HCT116 (cell line): ENCODE data around the gene SFXN5. TPM values are rescaled to one million over a fixed set of nuclear protein-coding genes. Genes with fewer than 3 reads are reported as not detected.

ENCODE experiments used
- ATAC-seq: fragments of 200-7000 bp; cut with Tn5 transposase; 2 replicates; pipeline ENCODE4 v1.9.1; 2020; ENCODE audit warnings: mild to moderate bottlenecking, moderate library complexity
- BruUV-seq: library from RNA; stranded (reverse); fragments of 400-500 nt; replicated peaks from 2 replicates; lab custom pipeline; 2021; lab: Mats Ljungman, UMichigan
- CTCF ChIA-PET: fragments of 300-600 bp; sonication (Branson Sonifier 250); formaldehyde crosslinking; loops from one replicate; lab custom pipeline; 2021; ENCODE audit warnings: antibody characterized with exemption; lab: Charles Lee
- POLR2A ChIA-PET: fragments of 300-600, 350-600 bp; sonication (Branson Sonifier 250); formaldehyde crosslinking; loops from one replicate; lab custom pipeline; 2021; ENCODE audit warnings: antibody characterized with exemption; lab: Charles Lee
- RAD21 ChIA-PET, 2 experiments: fragments of 300-600 bp; sonication (Branson Sonifier 250); formaldehyde crosslinking; loops; one replicate each; lab custom pipeline; 2023; ENCODE audit warnings: low total read pairs in 2 of 2; ENCODE audit not compliant: uncharacterized antibody in 2 of 2, unreplicated experiment in 2 of 2, low non-redundant PET in 1 of 2; lab: Charles Lee
- DNase-seq: peaks from one replicate; pipeline ENCODE4 v3.0.0-alpha.2; 2010; ENCODE audit warnings: low read depth, low spot score
- H2AFZ ChIP-seq: fragments of 200-600 bp; shearing (Covaris generic), sonication (generic); 2 replicates; pipeline ENCODE4 v1.6.1; 2017; ENCODE audit warnings: low read depth, mixed run types, mixed read lengths, antibody characterized with exemption, low read length; ENCODE audit not compliant: poor library complexity, severe bottlenecking
- H3K27ac ChIP-seq: 2 replicates; pipeline ENCODE4 v1.5.1; 2012; ENCODE audit warnings: low read depth, low read length
- H3K27me3 ChIP-seq: fragments of 200-600 bp; sonication (generic); 2 replicates; pipeline ENCODE4 v1.6.1; 2016; ENCODE audit warnings: mixed run types, low read length, mixed read lengths; ENCODE audit not compliant: insufficient read depth
- H3K36me3 ChIP-seq, 2 experiments: fragments of 200-500 bp in 1 of 2; fragments of 200-600 bp in 1 of 2; sonication (Bioruptor generic) in 1 of 2; sonication (generic) in 1 of 2; 2 replicates each; pipeline versions ENCODE4 v1.5.1 to v1.6.1; 2014 to 2016; ENCODE audit warnings: low read length in 2 of 2, inconsistent platforms in 1 of 2, mixed read lengths in 1 of 2, mixed run types in 1 of 2; ENCODE audit not compliant: insufficient read depth in 2 of 2, control insufficient read depth in 1 of 2
- H3K4me1 ChIP-seq, 2 experiments: fragments of 200-600 bp in 1 of 2; sonication (generic) in 1 of 2; 2 replicates each; pipeline versions ENCODE4 v1.5.1 to v1.6.1; 2012 to 2017; ENCODE audit warnings: low read length in 2 of 2, inconsistent platforms in 1 of 2, mild to moderate bottlenecking in 1 of 2, mixed read lengths in 1 of 2, mixed run types in 1 of 2, moderate library complexity in 1 of 2; ENCODE audit not compliant: insufficient read depth in 2 of 2, control insufficient read depth in 1 of 2
- H3K4me2 ChIP-seq: fragments of 200-600 bp; sonication (generic); 2 replicates; pipeline ENCODE4 v1.6.1; 2017; ENCODE audit warnings: mixed run types, low read length, mixed read lengths
- H3K4me3 ChIP-seq, 2 experiments: fragments of 200-600 bp in 1 of 2; sonication (generic) in 1 of 2; replicated peaks in 1 of 2; 2 replicates each; pipeline ENCODE4 v1.5.1; 2011 to 2016; ENCODE audit warnings: low read length in 2 of 2, control low read depth in 1 of 2, low read depth in 1 of 2, mild to moderate bottlenecking in 1 of 2, mixed read lengths in 1 of 2, mixed run types in 1 of 2
- H3K79me2 ChIP-seq: fragments of 200-600 bp; sonication (generic); 2 replicates; pipeline ENCODE4 v1.6.1; 2017; ENCODE audit warnings: mild to moderate bottlenecking, mixed run types, low read length, moderate library complexity, mixed read lengths; ENCODE audit not compliant: insufficient read depth
- H3K9ac ChIP-seq: fragments of 200-600 bp; sonication (generic); 2 replicates; pipeline ENCODE4 v1.6.1; 2016; ENCODE audit warnings: low read length, mixed read lengths
- H3K9me2 ChIP-seq: fragments of 200-600 bp; sonication (generic), shearing (Covaris generic); 2 replicates; pipeline ENCODE4 v1.6.1; 2017; ENCODE audit warnings: mixed run types, mild to moderate bottlenecking, moderate library complexity; ENCODE audit not compliant: insufficient read depth
- H3K9me3 ChIP-seq, 2 experiments: fragments of 200-500 bp in 1 of 2; fragments of 200-600 bp in 1 of 2; sonication (Bioruptor generic) in 1 of 2; sonication (generic) in 1 of 2; 2 replicates each; pipeline ENCODE4 v1.6.1; 2014 to 2017; ENCODE audit warnings: low read length in 2 of 2, mixed read lengths in 2 of 2, inconsistent platforms in 1 of 2, low read depth in 1 of 2, mild to moderate bottlenecking in 1 of 2, mixed run types in 1 of 2, moderate library complexity in 1 of 2; ENCODE audit not compliant: control insufficient read depth in 1 of 2, insufficient read depth in 1 of 2
- H4K20me1 ChIP-seq: fragments of 200-600 bp; sonication (generic), shearing (Covaris generic); 2 replicates; pipeline ENCODE4 v1.6.1; 2017; ENCODE audit warnings: mixed run types, mild to moderate bottlenecking, moderate library complexity; ENCODE audit not compliant: insufficient read depth
- CBX3 ChIP-seq: IDR thresholded peaks from 2 replicates; pipeline ENCODE4 v1.6.1; 2012; ENCODE audit warnings: low read depth
- EGR1 ChIP-seq: IDR thresholded peaks from 2 replicates; pipeline ENCODE4 v1.6.1; 2012; ENCODE audit warnings: low read depth
- ELF1 ChIP-seq: IDR thresholded peaks from 2 replicates; pipeline ENCODE4 v1.6.1; 2012; ENCODE audit warnings: low read depth, borderline replicate concordance
- EZH2 ChIP-seq: fragments of 200-600 bp; sonication (generic); IDR thresholded peaks from 2 replicates; pipeline ENCODE4 v1.6.1; 2017; ENCODE audit warnings: antibody characterized with exemption, mixed run types
- EZH2phosphoT487 ChIP-seq: fragments of 200-600 bp; IDR thresholded peaks from 2 replicates; pipeline ENCODE4 v1.6.1; 2018; ENCODE audit warnings: antibody characterized with exemption, borderline replicate concordance
- FOSL1 ChIP-seq: IDR thresholded peaks from 2 replicates; pipeline ENCODE4 v1.6.1; 2012; ENCODE audit warnings: low read depth
- JUND ChIP-seq: IDR thresholded peaks from 2 replicates; pipeline ENCODE4 v1.6.1; 2012
- SIN3A ChIP-seq: IDR thresholded peaks from 2 replicates; pipeline ENCODE4 v1.6.1; 2012; ENCODE audit warnings: low read depth
- YY1 ChIP-seq: IDR thresholded peaks from 2 replicates; pipeline ENCODE4 v1.6.1; 2011; ENCODE audit warnings: low read length, low read depth, moderate library complexity, mild to moderate bottlenecking; ENCODE audit not compliant: insufficient replicate concordance; ENCODE audit errors: extremely low read depth
- ZFX ChIP-seq: fragments of 450-650 bp; IDR thresholded peaks from 2 replicates; pipeline ENCODE4 v1.6.1; 2017
- ZNF274 ChIP-seq: fragments of 200-500 bp; sonication (Bioruptor generic); IDR thresholded peaks from 2 replicates; pipeline ENCODE4 v1.6.1; 2014; ENCODE audit warnings: mild to moderate bottlenecking, low read depth, low read length, inconsistent platforms
- intact Hi-C: fragments of 100-400 bp; cut with micrococcal nuclease; formaldehyde crosslinking; loops from 2 replicates; pipeline ENCODE4 v1.10.0; 2022
- total RNA-seq: library from RNA; stranded (reverse); gene quantifications from one replicate; pipeline ENCODE4 v1.2.1, GENCODE V29; 2021; ENCODE audit not compliant: unreplicated experiment
- TF ChIP-seq, protein P1 (sequence below): IDR thresholded peaks from 2 replicates; pipeline ENCODE4 v1.6.1; 2011; ENCODE audit warnings: mild to moderate bottlenecking, low read length, moderate library complexity; ENCODE audit not compliant: insufficient replicate concordance; ENCODE audit errors: extremely low read depth
- TF ChIP-seq, protein P2 (sequence below): IDR thresholded peaks from 2 replicates; pipeline ENCODE4 v1.6.1; 2012; ENCODE audit warnings: low read depth

The SFXN5 gene
- total RNA-seq, 1 experiment from 2014 or later: 10.0 TPM

DNA sequence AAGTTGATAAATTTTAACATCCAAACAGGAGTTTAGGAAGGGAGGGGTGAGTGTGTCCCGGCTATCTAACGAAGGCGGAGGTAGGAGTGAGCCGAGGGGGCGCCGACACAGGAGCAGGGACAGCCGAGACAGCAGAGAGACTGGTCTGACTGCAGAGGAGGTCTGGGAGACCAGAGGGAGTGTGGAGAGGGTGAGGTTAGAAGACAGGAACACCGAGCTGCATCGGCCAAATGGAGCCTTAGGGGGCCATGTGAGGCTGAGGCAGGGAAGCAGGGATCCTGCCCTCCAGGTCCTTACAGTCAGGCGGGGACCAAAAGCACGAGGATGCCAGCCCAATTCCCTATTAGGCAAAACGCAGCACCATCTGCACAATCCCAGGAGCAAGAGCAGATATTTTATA, 67.0 kb downstream of the SFXN5 start:
- Histone ChIP-seq H3K4me2 (no peak overlapping the region), H3K4me3 (no peak overlapping the region), H3K27me3 (no peaks in the 10 kb centered on the region), H3K9ac (no peak overlapping the region), H3K4me1 (peaks cover 8 to 20% of the 10 kb centered on the region in 2 experiments), H3K79me2 (no peaks in the 10 kb centered on the region), H2AFZ (no peak overlapping the region), H4K20me1 (no peaks in the 10 kb centered on the region), H3K36me3 (no peaks in the 10 kb centered on the region; a peak in 1 of 4 replicates), H3K27ac (no peak overlapping the region), H3K9me3 (no peaks in the 10 kb centered on the region), H3K9me2 (no peaks in the 10 kb centered on the region)
- intact Hi-C loops: no loop called here
- TF ChIP-seq JUND (no peak), SIN3A (no peak), EGR1 (no peak), EZH2phosphoT487 (no peak), ELF1 (no peak), CBX3 (no peak), ZNF274 (no peak), FOSL1 (no peak), ZFX (no peak), YY1 (no peak), EZH2 (no peak)
- TF ChIP-seq, protein P1, sequence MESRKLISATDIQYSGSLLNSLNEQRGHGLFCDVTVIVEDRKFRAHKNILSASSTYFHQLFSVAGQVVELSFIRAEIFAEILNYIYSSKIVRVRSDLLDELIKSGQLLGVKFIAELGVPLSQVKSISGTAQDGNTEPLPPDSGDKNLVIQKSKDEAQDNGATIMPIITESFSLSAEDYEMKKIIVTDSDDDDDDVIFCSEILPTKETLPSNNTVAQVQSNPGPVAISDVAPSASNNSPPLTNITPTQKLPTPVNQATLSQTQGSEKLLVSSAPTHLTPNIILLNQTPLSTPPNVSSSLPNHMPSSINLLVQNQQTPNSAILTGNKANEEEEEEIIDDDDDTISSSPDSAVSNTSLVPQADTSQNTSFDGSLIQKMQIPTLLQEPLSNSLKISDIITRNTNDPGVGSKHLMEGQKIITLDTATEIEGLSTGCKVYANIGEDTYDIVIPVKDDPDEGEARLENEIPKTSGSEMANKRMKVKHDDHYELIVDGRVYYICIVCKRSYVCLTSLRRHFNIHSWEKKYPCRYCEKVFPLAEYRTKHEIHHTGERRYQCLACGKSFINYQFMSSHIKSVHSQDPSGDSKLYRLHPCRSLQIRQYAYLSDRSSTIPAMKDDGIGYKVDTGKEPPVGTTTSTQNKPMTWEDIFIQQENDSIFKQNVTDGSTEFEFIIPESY: no peak
- TF ChIP-seq, protein P2, sequence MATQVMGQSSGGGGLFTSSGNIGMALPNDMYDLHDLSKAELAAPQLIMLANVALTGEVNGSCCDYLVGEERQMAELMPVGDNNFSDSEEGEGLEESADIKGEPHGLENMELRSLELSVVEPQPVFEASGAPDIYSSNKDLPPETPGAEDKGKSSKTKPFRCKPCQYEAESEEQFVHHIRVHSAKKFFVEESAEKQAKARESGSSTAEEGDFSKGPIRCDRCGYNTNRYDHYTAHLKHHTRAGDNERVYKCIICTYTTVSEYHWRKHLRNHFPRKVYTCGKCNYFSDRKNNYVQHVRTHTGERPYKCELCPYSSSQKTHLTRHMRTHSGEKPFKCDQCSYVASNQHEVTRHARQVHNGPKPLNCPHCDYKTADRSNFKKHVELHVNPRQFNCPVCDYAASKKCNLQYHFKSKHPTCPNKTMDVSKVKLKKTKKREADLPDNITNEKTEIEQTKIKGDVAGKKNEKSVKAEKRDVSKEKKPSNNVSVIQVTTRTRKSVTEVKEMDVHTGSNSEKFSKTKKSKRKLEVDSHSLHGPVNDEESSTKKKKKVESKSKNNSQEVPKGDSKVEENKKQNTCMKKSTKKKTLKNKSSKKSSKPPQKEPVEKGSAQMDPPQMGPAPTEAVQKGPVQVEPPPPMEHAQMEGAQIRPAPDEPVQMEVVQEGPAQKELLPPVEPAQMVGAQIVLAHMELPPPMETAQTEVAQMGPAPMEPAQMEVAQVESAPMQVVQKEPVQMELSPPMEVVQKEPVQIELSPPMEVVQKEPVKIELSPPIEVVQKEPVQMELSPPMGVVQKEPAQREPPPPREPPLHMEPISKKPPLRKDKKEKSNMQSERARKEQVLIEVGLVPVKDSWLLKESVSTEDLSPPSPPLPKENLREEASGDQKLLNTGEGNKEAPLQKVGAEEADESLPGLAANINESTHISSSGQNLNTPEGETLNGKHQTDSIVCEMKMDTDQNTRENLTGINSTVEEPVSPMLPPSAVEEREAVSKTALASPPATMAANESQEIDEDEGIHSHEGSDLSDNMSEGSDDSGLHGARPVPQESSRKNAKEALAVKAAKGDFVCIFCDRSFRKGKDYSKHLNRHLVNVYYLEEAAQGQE: no peak
- ATAC-seq: no peak
- DNase-seq: no peak
- ChIA-PET CTCF (interaction anchor here (1.0 kb wide), 1 partner anchor 152 kb away, joined by 3 read pairs; no protein-coding TSS in a partner anchor), RAD21 (no interaction called here), POLR2A (no interaction called here)
- no TSS peak for BruUV-seq
